ENCODE data around the gene RNPEP.
"Not testable (repeated sequence)": the region's sequence is repeated elsewhere in the genome, so short reads cannot be mapped to it uniquely, and the experiment has no call there.

RNPEP gene

GRCh38 chr1:201982623-201983379 lies at the start of gene RNPEP:
TSS of gene RNPEP (plus strand) at chr1:201982648. CDS start at chr1:201982667, 19 bp downstream.
- DNase-seq: peak in 41 of 42 donors; percentile 21 to 78 (median 55)
- intact Hi-C loops (cut with DNase I): no loop called here

DNA sequence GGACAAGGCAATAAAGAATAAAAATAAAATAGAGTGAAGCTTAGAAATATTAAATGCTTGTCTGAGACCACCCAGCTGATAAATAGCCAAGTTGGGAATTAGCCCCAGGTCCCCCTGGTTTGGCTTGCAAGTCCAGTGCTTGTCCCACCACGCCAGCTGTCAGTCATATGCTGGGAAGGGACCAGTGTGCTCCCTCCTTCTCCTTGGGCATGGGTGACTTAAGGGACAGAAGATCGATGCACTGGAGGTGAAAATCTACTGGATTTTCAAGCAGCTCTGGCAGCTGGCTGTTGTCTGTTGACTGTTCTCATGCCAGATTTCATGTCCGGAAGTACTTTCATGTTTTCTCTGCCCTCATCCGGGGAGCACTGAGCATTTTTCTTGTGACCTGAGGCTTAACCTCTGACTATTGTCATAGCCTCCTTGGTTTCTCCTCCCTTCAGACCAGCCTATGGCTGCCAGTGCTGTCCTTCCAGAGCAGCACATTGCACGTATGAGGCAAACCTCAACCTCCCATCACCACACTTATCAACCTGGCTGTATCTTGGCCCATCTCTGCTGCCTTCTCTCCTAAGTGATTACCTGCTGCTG lies 48.5 kb upstream of the RNPEP start:
- no peak for DNase-seq
- intact Hi-C loops (cut with DNase I): no loop called here

DNA sequence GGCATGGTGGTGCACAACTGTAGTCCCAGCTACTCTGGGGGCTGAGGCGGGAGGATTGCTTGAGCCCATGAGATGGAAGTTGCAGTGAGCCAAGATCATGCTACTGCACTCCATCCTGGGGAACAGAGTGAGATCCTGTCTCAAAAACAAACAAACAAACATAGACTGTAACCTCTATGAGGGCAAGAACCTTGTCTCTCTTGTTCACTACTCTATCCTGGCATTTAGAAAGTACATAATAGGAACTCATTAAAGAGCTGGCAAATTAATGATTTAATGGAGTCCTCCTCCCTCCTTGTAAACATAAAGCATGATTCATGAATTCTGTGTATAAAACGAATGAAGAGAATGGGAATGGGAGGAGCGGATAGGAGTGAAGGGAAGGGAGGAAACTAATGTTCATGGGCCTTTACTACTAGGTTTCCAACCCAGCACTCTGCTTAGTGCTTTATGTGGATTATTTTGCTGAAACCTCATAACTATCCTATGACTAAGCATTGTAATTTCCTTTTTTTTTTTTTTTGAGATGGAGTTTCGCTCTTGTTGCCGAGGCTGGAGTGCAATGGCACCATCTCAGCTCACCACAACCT lies 44.7 kb upstream of the RNPEP start:
- DNase-seq: no peak
- intact Hi-C loops (cut with DNase I): no loop called here

DNA sequence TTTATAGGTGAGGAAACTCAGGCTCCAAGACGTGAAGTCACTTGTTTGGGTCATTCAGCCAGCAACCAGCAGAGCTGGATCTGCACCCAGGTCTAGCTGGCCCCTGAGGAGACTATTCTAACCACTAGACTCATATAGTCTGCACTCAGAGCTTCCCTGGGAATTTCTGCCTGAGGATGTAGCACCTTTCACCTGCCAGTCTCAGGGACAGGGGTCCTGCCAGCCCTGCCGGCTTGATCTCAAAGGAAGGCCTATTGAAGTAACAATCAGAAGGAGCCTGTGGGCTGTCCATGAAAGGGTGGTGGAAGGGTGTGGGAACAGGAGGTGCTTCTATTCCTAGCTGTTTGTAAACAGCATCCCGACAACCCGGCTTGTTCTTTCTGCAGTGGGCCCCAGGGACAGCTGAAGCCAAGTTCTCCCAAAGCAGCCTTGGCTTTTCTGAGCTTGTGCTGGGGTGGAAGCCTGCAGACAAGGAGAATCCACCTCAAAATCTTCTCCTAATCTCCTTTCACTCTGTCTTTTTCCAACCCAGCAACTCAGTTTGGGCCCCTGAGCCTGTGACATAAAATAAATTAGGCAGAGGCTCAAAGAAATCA lies 43.9 kb upstream of the RNPEP start:
- no peak for DNase-seq
- intact Hi-C loops (cut with DNase I): no loop called here

GRCh38 chr1:201939148-201939547 lies 43.3 kb upstream of the RNPEP start:
- no peak for DNase-seq
- intact Hi-C loops (cut with DNase I): no loop called here

DNA sequence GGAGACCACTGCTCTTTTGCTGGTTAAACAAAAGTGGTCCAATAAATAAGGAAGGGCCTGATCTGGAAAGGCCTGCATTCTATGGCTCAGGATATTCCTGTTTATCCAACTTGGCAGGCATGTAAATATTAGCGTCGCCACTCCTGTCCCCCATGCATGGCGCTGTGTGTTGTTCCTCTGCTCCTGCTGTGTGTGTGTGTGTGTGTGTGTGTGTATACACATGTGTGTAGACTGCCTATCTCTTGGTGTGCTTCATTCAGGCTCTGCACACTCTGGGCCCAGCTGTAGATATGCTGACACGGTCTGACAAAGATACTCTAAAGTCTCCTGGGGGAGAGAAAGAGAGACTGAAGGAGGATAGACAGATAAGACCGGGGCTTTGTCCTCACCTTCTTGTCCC lies 42.9 kb upstream of the RNPEP start:
- intact Hi-C loops (cut with DNase I): no loop called here

DNA sequence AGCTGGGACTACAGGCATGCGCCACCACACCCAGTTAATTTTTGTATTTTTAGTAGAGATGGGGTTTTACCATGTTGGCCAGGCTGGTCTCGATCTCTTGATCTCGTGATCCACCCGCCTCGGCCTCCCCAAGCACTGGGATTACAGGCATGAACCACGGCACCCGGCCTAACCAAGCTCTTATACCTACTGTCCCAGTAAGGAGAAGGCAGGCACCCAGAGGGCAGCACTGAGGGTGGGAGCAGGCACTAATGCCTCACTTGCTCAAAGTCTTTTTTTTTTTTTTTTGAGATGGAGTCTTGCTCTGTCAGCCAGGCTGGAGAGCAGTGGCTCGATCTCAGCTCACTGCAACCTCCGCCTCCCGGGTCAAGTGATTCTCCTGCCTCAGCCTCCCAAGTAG lies 42.1 kb upstream of the RNPEP start:
- intact Hi-C loops (cut with DNase I); DNase-seq: not testable (repeated sequence)

More for the DNA sequence above, 42.9 kb upstream of the RNPEP start:
- DNase-seq: no peak

- intact Hi-C loops (cut with DNase I): no loop called here
- no peak for DNase-seq
These were observed 40.9 kb upstream of the RNPEP start for GRCh38 chr1:201941420-201942128.

- no peak for DNase-seq
- intact Hi-C loops (cut with DNase I): no loop called here
These were observed 40.3 kb upstream of the RNPEP start for GRCh38 chr1:201942129-201942495.

GRCh38 chr1:201944002-201944401 lies 38.4 kb upstream of the RNPEP start:
- intact Hi-C loops (cut with DNase I): no loop called here
- DNase-seq: no peak

- intact Hi-C loops (cut with DNase I): no loop called here
- no peak for DNase-seq
These were observed 37.8 kb upstream of the RNPEP start for GRCh38 chr1:201944639-201945038.

GRCh38 chr1:201945157-201945556 lies 37.3 kb upstream of the RNPEP start:
- DNase-seq: no peak
- intact Hi-C loops (cut with DNase I): no loop called here

- DNase-seq: peak in 2 of 42 donors; percentile 6
- intact Hi-C loops (cut with DNase I): no loop called here
These were observed 36.6 kb upstream of the RNPEP start for GRCh38 chr1:201945863-201946223.

DNA sequence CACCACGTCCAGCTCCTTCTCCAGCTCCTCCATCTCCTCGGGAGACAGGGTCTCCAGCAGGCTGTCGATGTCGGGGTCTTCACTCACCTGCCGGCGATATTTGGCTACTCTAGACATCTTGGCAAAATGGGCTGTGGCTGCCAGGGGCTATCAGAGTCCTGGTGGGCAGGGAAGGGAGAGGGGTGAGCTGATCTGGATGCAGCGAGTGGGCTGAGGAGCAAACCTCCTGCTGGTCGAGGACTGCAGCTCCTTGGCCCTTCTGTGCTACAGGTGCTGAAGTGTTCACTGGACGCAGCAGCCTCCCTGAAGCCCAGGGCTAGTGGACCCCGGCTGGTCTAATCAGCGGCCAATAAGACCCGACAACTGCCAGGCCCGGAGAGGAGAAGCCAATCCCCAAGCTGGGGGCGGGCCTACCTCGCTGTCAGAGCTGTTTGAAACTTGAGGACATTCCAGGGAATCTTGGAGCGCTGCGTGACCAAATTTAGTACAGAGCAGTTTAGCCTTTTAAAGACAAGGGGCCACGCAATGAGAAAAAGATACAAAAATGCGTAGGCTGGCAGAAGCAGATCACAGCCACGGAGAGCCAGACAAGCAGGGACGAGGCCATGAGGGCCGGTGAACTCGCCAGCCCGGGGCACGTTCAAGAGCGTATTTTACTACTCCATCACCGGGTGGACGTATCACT lies 36.1 kb upstream of the RNPEP start, which contains the start of gene LMOD1:
Gene LMOD1 (minus strand): TSS at position 325 of the 685 bp plus-strand sequence. CDS start 208 bp downstream, at position 117.
- intact Hi-C loops (cut with DNase I): no loop called here
- peak; percentile 47 to 83 (median 66) for DNase-seq

DNA sequence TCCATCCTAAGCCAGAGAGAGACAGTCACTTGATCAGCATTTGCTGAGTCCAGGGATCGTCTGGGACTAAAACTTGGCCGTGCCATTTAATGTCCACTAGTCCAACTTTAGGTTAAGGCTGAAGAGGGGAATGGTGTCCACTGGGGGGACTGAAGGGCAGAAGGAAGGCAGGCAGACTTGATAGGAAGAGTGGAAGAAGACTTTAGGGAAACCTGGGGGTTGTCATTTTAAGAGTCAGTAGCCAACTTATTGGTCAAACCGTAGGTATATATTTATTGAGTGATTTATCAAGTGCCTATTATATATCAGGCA lies 34.8 kb upstream of the RNPEP start:
- no peak for DNase-seq
- intact Hi-C loops (cut with DNase I): no loop called here

- no peak for DNase-seq
- intact Hi-C loops (cut with DNase I): no loop called here
These were observed 33.0 kb upstream of the RNPEP start for GRCh38 chr1:201949491-201949890.

- intact Hi-C loops (cut with DNase I): loop anchor here (5.0 kb wide), 2 partner anchors 67 to 127 kb away; partner anchors contain the start of genes IPO9 and SHISA4
These were observed 28.0 kb upstream of the RNPEP start for GRCh38 chr1:201954263-201955008.

More at GRCh38 chr1:201954263-201955008, 28.0 kb upstream of the RNPEP start:
- DNase-seq: peak in 4 of 42 donors; percentile 19 to 45 (median 36)

Measured in head of caudate nucleus (tissue), 42 donors.